Astrocyte (in vitro differentiated cells and primary cell): Measurements from ENCODE around the gene HES7.

ENCODE experiments used
- EZH2 ChIP-seq: IDR thresholded peaks from 2 replicates; pipeline ENCODE4 v1.6.1; 2012; ENCODE audit warnings: mild to moderate bottlenecking, low read length, inconsistent platforms; ENCODE audit not compliant: insufficient read depth
- TF ChIP-seq, protein P1 (sequence below): IDR thresholded peaks from 2 replicates; pipeline ENCODE4 v1.5.1; 2011; ENCODE audit warnings: low read depth, mild to moderate bottlenecking, inconsistent platforms, low read length, moderate library complexity; ENCODE audit not compliant: insufficient read depth

- TF ChIP-seq, protein P1, sequence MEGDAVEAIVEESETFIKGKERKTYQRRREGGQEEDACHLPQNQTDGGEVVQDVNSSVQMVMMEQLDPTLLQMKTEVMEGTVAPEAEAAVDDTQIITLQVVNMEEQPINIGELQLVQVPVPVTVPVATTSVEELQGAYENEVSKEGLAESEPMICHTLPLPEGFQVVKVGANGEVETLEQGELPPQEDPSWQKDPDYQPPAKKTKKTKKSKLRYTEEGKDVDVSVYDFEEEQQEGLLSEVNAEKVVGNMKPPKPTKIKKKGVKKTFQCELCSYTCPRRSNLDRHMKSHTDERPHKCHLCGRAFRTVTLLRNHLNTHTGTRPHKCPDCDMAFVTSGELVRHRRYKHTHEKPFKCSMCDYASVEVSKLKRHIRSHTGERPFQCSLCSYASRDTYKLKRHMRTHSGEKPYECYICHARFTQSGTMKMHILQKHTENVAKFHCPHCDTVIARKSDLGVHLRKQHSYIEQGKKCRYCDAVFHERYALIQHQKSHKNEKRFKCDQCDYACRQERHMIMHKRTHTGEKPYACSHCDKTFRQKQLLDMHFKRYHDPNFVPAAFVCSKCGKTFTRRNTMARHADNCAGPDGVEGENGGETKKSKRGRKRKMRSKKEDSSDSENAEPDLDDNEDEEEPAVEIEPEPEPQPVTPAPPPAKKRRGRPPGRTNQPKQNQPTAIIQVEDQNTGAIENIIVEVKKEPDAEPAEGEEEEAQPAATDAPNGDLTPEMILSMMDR: no peak
- no peak for TF ChIP-seq EZH2
Observed at GRCh38 chr17:8103549-8103948, 20.4 kb downstream of the HES7 start.
